OCI-M2 (cell line): Measurements from ENCODE around the gene NT5M.
"Not testable (repeated sequence)": the region's sequence is repeated elsewhere in the genome, so short reads cannot be mapped to it uniquely, and the experiment has no call there.

Experiments used
- DNase-seq: peaks from one replicate; lab custom pipeline; 2025; ENCODE audit not compliant: unreplicated experiment; lab: John Stamatoyannopoulos, UW

The NT5M gene

GRCh38 chr17:17301659-17302058, 1.5 kb upstream of the NT5M start:
- DNase-seq: not testable (repeated sequence)

- no peak for DNase-seq
Measured at GRCh38 chr17:17303847-17304490, 796 bp downstream of the NT5M start.

GRCh38 chr17:17304521-17304985, 1.4 kb downstream of the NT5M start:
- DNase-seq: no peak

GRCh38 chr17:17305281-17305801, 2.2 kb downstream of the NT5M start:
- DNase-seq: peak; percentile 57

- no peak for DNase-seq
Measured at GRCh38 chr17:17309356-17309755, 6.2 kb downstream of the NT5M start.

GRCh38 chr17:17313350-17313991, 10.3 kb downstream of the NT5M start:
- no peak for DNase-seq

GRCh38 chr17:17314501-17315071, 11.4 kb downstream of the NT5M start:
- DNase-seq: no peak

- no peak for DNase-seq
Measured at GRCh38 chr17:17315142-17315821, 12.1 kb downstream of the NT5M start.

- DNase-seq: no peak
Measured at GRCh38 chr17:17320188-17320910, 17.2 kb downstream of the NT5M start.

GRCh38 chr17:17320911-17321220, 17.7 kb downstream of the NT5M start:
- DNase-seq: no peak

- no peak for DNase-seq
Measured at GRCh38 chr17:17321356-17322025, 18.3 kb downstream of the NT5M start.

GRCh38 chr17:17322516-17323510, 19.6 kb downstream of the NT5M start:
- no peak for DNase-seq

GRCh38 chr17:17324616-17325015, 21.4 kb downstream of the NT5M start:
- DNase-seq: no peak

GRCh38 chr17:17325228-17325627, 22.1 kb downstream of the NT5M start:
- DNase-seq: no peak

- no peak for DNase-seq
Measured at GRCh38 chr17:17325816-17326215, 22.6 kb downstream of the NT5M start.

GRCh38 chr17:17326275-17326875, 23.2 kb downstream of the NT5M start:
- no peak for DNase-seq

- DNase-seq: no peak
Measured at GRCh38 chr17:17328251-17328650, 25.1 kb downstream of the NT5M start.

GRCh38 chr17:17341452-17341851, 38.3 kb downstream of the NT5M start:
- no peak for DNase-seq
